Astrocyte (in vitro differentiated cells and primary cell): ENCODE results near the gene TEAD1.

Source experiments
- CTCF ChIP-seq: IDR thresholded peaks from 2 replicates; pipeline ENCODE4 v1.5.1; 2011; ENCODE audit warnings: low read depth, mild to moderate bottlenecking, inconsistent platforms, low read length, moderate library complexity; ENCODE audit not compliant: insufficient read depth
- EZH2 ChIP-seq: IDR thresholded peaks from 2 replicates; pipeline ENCODE4 v1.6.1; 2012; ENCODE audit warnings: mild to moderate bottlenecking, low read length, inconsistent platforms; ENCODE audit not compliant: insufficient read depth

GRCh38 chr11:12922418-12922817 is 248.2 kb downstream of the TEAD1 start:
- TF ChIP-seq CTCF (no peak), EZH2 (no peak)
